22Rv1 (cell line): ENCODE measurements around the gene IMP3.
"Not testable (repeated sequence)": the region's sequence is repeated elsewhere in the genome, so short reads cannot be mapped to it uniquely, and the experiment has no call there.

Experiments
- H3K27ac ChIP-seq: fragments of 450-650 bp; 2 replicates; pipeline ENCODE4 v1.5.1; 2017
- CTCF ChIP-seq: fragments of 450-650 bp; IDR thresholded peaks from 2 replicates; pipeline ENCODE4 v1.5.1; 2017; ENCODE audit warnings: mild to moderate bottlenecking
- ZFX ChIP-seq: fragments of 450-650 bp; IDR thresholded peaks from 2 replicates; pipeline ENCODE4 v1.6.1; 2017; ENCODE audit warnings: antibody characterized with exemption, borderline replicate concordance

The IMP3 gene

GRCh38 chr15:75684648-75685047 lies 44.6 kb upstream of the IMP3 start:
- TF ChIP-seq CTCF (no peak), ZFX (no peak)
- H3K27ac ChIP-seq: no peak overlapping the region

- peak; percentile 81 for TF ChIP-seq CTCF
- not testable (repeated sequence) for H3K27ac ChIP-seq
These were observed 43.8 kb upstream of the IMP3 start for GRCh38 chr15:75683646-75684312.

- H3K27ac ChIP-seq: no peak overlapping the region
- TF ChIP-seq CTCF: no peak
- TF ChIP-seq ZFX: no peak
These were observed 42.4 kb upstream of the IMP3 start for GRCh38 chr15:75682181-75683135.

- TF ChIP-seq ZFX: no peak
- TF ChIP-seq CTCF: no peak
- H3K27ac ChIP-seq: no peak overlapping the region
These were observed 40.2 kb upstream of the IMP3 start for GRCh38 chr15:75680007-75680789.

- H3K27ac ChIP-seq: not testable (repeated sequence)
These were observed 38.3 kb upstream of the IMP3 start for GRCh38 chr15:75678324-75678690.

GRCh38 chr15:75677465-75678323 lies 37.7 kb upstream of the IMP3 start:
- TF ChIP-seq ZFX: no peak
- no peak for TF ChIP-seq CTCF
- no peak overlapping the region for H3K27ac ChIP-seq
